Activated CD8-positive, alpha-beta T cell treated with anti-CD3 and anti-CD28 coated beads for 36 hours (primary cell): ENCODE measurements around the gene TIGIT. TPM values are rescaled to one million over a fixed set of nuclear protein-coding genes. Genes with fewer than 3 reads are reported as not detected.

Experiments used
- ATAC-seq: fragments of 200-7000 bp; cut with Tn5 transposase; one replicate; pipeline ENCODE4 v1.10.0; 2021; ENCODE audit warnings: mild to moderate bottlenecking, moderate library complexity
- CTCF ChIA-PET: fragments of 350-600 bp; sonication (Branson Sonifier 250); formaldehyde crosslinking; loops from one replicate; lab custom pipeline; 2021; ENCODE audit warnings: antibody characterized with exemption; lab: Charles Lee
- POLR2A ChIA-PET: fragments of 350-600 bp; sonication (Branson Sonifier 250); formaldehyde crosslinking; loops from one replicate; lab custom pipeline; 2021; ENCODE audit warnings: antibody characterized with exemption; lab: Charles Lee
- DNase-seq: peaks from one replicate; pipeline ENCODE4 v3.0.0-alpha.2; 2020
- H3K27ac Mint-ChIP-seq: one replicate; pipeline ENCODE4 v1.8.0; 2021; ENCODE audit warnings: mild to moderate bottlenecking, mixed read lengths
- H3K27me3 Mint-ChIP-seq: one replicate; pipeline ENCODE4 v1.8.0; 2021; ENCODE audit warnings: mixed read lengths
- H3K36me3 Mint-ChIP-seq: one replicate; pipeline ENCODE4 v1.8.0; 2021; ENCODE audit warnings: low read depth, mixed read lengths
- H3K4me1 Mint-ChIP-seq: one replicate; pipeline ENCODE4 v1.8.0; 2021; ENCODE audit warnings: low read depth, mixed read lengths
- H3K4me3 Mint-ChIP-seq: one replicate; pipeline ENCODE4 v1.8.0; 2021; ENCODE audit warnings: mild to moderate bottlenecking, moderate library complexity, mixed read lengths
- H3K9me3 Mint-ChIP-seq: one replicate; pipeline ENCODE4 v1.8.0; 2021; ENCODE audit warnings: mixed read lengths
- intact Hi-C: fragments of 100-400 bp; cut with micrococcal nuclease; formaldehyde crosslinking; loops from one replicate; pipeline ENCODE4 v1.10.0; 2022
- total RNA-seq, 2 experiments: library from RNA; stranded (reverse); gene quantifications; one replicate each; pipeline ENCODE4 v1.2.3, GENCODE V29; 2021
- TF ChIP-seq, protein P1 (sequence below): fragments of 200-600 bp; IDR thresholded peaks from one replicate; pipeline ENCODE4 v1.8.0; 2022; ENCODE audit warnings: antibody characterized with exemption, mild to moderate bottlenecking

TIGIT gene
- total RNA-seq, 2 experiments from 2014 or later = 72.8 to 73.5 TPM

DNA sequence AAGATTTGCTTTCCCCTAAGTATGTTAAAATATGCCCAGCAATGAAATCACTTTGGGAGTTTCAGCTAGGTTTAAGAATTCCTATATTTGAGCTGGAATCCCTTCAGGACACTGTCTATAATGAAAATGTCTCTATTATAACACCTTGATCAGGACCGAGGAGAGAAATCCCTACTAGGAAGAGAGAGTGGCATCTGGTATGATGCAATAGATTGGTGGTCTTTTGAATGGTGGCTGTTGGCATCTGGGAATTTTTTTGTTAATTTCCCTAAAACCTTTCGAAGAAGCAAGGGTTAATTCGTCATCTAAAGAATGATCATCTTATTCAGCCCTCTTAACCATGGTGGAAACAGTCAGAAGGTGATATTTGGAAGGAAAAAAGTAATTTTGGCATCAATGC lies 43.0 kb downstream of the TIGIT start:
- H3K4me3 Mint-ChIP-seq = no peak overlapping the region
- TF ChIP-seq, protein P1, sequence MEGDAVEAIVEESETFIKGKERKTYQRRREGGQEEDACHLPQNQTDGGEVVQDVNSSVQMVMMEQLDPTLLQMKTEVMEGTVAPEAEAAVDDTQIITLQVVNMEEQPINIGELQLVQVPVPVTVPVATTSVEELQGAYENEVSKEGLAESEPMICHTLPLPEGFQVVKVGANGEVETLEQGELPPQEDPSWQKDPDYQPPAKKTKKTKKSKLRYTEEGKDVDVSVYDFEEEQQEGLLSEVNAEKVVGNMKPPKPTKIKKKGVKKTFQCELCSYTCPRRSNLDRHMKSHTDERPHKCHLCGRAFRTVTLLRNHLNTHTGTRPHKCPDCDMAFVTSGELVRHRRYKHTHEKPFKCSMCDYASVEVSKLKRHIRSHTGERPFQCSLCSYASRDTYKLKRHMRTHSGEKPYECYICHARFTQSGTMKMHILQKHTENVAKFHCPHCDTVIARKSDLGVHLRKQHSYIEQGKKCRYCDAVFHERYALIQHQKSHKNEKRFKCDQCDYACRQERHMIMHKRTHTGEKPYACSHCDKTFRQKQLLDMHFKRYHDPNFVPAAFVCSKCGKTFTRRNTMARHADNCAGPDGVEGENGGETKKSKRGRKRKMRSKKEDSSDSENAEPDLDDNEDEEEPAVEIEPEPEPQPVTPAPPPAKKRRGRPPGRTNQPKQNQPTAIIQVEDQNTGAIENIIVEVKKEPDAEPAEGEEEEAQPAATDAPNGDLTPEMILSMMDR = no peak
- peak overlapping the region; percentile 62 for H3K27ac Mint-ChIP-seq
- peaks cover 4% of the 10 kb centered on the region for H3K9me3 Mint-ChIP-seq
- peaks cover 19% of the 10 kb centered on the region for H3K36me3 Mint-ChIP-seq
- H3K27me3 Mint-ChIP-seq = no peaks in the 10 kb centered on the region
- ChIA-PET CTCF (interaction anchor here (0.9 to 2.7 kb wide), 5 partner anchors 9 to 97 kb away, joined by 3 to 15 read pairs (median 3); no protein-coding TSS in a partner anchor), POLR2A (no interaction called here)
- no peak for DNase-seq
- H3K4me1 Mint-ChIP-seq = peaks cover 52% of the 10 kb centered on the region
- ATAC-seq = no peak
- intact Hi-C loops = no loop called here

DNA sequence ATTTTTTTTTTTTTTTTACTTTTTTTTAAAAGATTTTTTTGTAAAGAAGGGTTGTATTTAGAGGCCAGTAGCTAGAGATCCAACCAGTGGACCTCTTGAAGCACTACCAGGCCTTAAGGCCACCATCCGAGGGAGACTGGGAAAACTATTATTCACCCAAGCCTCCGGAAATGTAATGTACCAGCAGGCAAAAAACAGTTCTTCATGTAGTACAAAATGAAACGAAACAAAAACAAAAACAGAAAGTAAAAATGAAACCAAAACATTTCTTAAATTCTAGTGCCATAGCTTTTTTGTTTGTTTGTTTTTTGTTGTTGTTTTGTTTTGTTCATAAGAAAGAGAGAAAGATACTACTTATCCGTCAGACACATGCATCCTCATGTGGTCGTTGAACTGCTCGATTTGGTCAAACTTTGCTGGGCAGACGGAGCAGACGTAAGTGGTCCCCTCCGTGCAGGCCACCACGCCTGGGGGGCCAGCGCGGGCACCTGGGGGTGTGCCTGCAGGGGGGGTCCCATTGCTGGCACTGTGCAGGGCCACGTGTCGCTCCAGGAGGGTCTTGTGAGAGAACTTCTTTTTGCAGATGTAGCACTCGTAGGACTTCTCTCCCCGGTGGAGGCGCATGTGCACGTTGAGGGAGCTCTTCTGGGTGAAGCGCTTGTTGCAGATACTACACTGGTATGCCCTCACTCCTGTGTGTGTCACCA lies 45.0 kb downstream of the TIGIT start:
- Mint-ChIP-seq H3K9me3 (no peaks in the 10 kb centered on the region), H3K36me3 (peaks cover 9% of the 10 kb centered on the region), H3K27me3 (no peaks in the 10 kb centered on the region), H3K27ac (peak overlapping the region; percentile 72), H3K4me3 (no peak overlapping the region), H3K4me1 (peaks cover 40% of the 10 kb centered on the region)
- TF ChIP-seq, protein P1 = no peak
- ChIA-PET POLR2A (interaction anchor here (0.9 kb wide), 1 partner anchor 121 kb away, joined by 3 read pairs; no protein-coding TSS in a partner anchor), CTCF (interaction anchor here (1.2 to 3.2 kb wide), 3 partner anchors 24 to 48 kb away, joined by 3 to 10 read pairs (median 3); no protein-coding TSS in a partner anchor)
- peak; percentile 55 for ATAC-seq
- no peak for DNase-seq
- intact Hi-C loops = no loop called here

DNA sequence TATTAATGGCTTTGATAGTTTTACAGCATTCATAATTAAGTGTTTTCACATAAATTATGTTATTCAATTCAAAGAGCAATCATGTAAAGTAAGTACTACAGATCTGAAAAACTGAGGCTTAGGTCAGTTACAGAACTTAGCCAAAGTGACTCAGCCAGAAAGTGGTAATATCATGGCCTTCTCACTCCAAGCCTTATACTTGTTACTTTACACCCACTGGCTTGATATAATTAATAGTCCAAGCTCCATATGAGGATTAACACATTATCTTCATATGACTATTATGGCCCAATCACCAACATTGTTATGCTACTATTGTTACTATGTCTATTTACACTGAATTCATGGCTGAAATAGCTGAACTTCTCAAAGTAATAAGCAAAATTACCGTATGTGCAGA lies 50.7 kb downstream of the TIGIT start:
- no peak overlapping the region for H3K4me3 Mint-ChIP-seq
- ATAC-seq = peak; percentile 49
- H3K4me1 Mint-ChIP-seq = peaks cover 21% of the 10 kb centered on the region
- H3K27ac Mint-ChIP-seq = no peak overlapping the region
- ChIA-PET POLR2A (no interaction called here), CTCF (interaction anchor here (1.1 to 1.4 kb wide), 2 partner anchors 46 to 56 kb away, joined by 3 read pairs; no protein-coding TSS in a partner anchor)
- TF ChIP-seq, protein P1 = no peak
- no peaks in the 10 kb centered on the region for H3K27me3 Mint-ChIP-seq
- no peak for DNase-seq
- peaks cover 2% of the 10 kb centered on the region for H3K36me3 Mint-ChIP-seq
- intact Hi-C loops = no loop called here
- H3K9me3 Mint-ChIP-seq = no peaks in the 10 kb centered on the region

DNA sequence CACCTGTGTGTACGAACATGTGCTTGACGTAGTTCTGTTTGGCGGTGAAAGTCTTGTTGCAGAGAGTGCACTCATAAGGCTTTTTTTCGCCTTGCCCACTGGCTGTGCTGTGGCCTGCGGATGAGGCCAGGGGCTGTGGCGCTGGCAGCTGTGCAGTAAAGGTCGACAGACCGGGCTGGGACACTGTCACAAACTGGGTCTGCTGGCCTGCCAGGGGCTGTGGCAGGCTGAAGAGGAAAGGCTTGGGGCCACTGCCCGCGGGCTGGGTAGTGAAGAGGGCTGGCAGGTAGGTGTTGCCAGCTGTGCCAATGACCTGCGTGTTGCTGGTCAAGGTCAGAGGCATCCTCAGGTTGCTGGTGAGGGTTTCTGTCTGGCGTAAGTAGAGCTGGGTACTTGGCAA lies 56.4 kb downstream of the TIGIT start:
- Mint-ChIP-seq H3K36me3 (peaks cover 10% of the 10 kb centered on the region), H3K9me3 (no peaks in the 10 kb centered on the region), H3K4me1 (peaks cover 7% of the 10 kb centered on the region), H3K27ac (no peak overlapping the region), H3K4me3 (no peak overlapping the region), H3K27me3 (no peaks in the 10 kb centered on the region)
- intact Hi-C loops = no loop called here
- ATAC-seq (no peak), DNase-seq (no peak)
- ChIA-PET POLR2A (no interaction called here), CTCF (interaction anchor here (1.5 kb wide), 1 partner anchor 34 kb away, joined by 3 read pairs; no protein-coding TSS in a partner anchor)
- TF ChIP-seq, protein P1 = no peak

DNA sequence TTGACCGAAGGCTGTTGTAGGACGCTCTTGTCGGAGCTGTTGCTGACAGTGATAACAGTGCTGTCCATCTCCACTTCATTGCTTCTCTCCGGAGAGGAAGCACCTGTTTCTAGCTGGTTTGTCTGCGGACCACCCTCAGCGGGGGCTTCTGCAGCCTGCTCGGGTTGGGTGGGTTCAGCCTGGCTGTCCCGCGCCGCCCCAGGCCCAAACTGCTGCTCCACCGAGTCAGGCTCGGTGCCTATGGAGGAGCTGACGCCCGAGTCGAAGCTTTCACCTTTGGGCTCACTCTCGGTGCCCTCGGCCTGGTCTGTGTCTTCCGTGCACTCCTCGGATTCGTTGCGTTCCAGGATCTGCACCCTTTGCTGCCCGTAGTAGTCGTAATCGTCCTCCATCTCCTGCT lies 56.9 kb downstream of the TIGIT start:
- DNase-seq = no peak
- CTCF ChIA-PET = interaction anchor here (1.5 kb wide), 1 partner anchor 34 kb away, joined by 3 read pairs; no protein-coding TSS in a partner anchor
- Mint-ChIP-seq H3K4me3 (no peak overlapping the region), H3K9me3 (no peaks in the 10 kb centered on the region), H3K27ac (no peak overlapping the region), H3K36me3 (peaks cover 10% of the 10 kb centered on the region), H3K4me1 (peaks cover 6% of the 10 kb centered on the region), H3K27me3 (no peaks in the 10 kb centered on the region)
- ATAC-seq = no peak
- TF ChIP-seq, protein P1 = no peak
- intact Hi-C loops = no loop called here
- POLR2A ChIA-PET = no interaction called here
